ENCODE measurements around the gene SIM1.

The SIM1 gene

DNA sequence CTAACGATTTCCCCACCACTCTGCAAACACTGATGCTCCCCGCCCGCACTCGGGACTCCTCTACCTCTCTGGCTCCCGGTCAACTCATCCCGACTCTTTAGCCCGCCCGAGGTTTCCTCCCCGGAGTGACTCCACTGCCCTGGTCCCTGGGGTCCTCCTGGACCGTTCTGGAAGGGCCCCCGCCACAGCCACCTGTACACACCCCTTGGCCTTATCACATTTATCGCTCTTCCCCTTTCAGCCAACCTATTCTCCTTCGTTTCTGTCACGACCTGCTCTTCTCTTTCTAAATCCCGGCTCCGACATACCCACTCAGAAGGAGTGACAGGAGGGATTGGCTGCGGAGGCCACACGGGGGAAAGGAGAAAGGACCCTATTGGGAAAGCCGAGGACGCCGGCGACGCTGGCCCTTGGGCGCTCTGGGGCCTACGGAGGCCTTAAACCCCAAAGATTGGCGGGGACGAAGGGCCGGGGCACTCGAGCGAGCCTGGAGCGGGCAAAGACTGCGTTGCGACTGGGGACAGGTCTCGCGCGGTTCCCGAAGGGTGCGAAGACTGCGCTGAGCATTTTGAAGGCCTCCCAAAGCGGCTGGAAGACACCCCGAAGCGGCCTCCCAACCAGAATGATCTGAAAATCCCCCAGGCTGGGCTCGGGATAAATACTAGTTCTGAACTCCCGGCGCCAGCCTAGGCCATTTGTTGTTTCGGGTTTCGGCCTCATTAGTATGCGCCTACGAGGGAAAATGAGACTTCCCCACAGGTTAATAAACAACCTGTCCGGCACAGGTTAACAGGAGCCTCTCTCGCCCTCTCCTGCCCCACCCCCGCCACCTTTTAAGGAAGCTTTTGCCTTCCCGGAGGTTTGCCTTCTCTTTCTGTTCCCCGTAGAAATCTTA is 9.2 kb downstream of the SIM1 start:
- H3K79me2 ChIP-seq (ENCODE audit: low read length) = no peaks in the 10 kb centered on the region
- no peak overlapping the region for H2AFZ ChIP-seq (ENCODE audit: low read depth, low read length)
- TF ChIP-seq, protein P1, sequence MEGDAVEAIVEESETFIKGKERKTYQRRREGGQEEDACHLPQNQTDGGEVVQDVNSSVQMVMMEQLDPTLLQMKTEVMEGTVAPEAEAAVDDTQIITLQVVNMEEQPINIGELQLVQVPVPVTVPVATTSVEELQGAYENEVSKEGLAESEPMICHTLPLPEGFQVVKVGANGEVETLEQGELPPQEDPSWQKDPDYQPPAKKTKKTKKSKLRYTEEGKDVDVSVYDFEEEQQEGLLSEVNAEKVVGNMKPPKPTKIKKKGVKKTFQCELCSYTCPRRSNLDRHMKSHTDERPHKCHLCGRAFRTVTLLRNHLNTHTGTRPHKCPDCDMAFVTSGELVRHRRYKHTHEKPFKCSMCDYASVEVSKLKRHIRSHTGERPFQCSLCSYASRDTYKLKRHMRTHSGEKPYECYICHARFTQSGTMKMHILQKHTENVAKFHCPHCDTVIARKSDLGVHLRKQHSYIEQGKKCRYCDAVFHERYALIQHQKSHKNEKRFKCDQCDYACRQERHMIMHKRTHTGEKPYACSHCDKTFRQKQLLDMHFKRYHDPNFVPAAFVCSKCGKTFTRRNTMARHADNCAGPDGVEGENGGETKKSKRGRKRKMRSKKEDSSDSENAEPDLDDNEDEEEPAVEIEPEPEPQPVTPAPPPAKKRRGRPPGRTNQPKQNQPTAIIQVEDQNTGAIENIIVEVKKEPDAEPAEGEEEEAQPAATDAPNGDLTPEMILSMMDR (IDR thresholded peaks at IDR 0.05; ENCODE audit: low read depth, low read length) = no peak
- TF ChIP-seq EZH2phosphoT487 (IDR thresholded peaks at IDR 0.05; ENCODE audit: low read depth) = no peak
- no peaks in the 10 kb centered on the region for H4K20me1 ChIP-seq (ENCODE audit: insufficient read depth, low read length)
- no peak overlapping the region for H3K9ac ChIP-seq (ENCODE audit: low read length)
- H3K36me3 ChIP-seq (replicated peaks; ENCODE audit: low read depth, low read length) = no peaks in the 10 kb centered on the region
- H3K27ac ChIP-seq (ENCODE audit: low read length) = no peak overlapping the region
- H3K4me1 ChIP-seq (ENCODE audit: low read length) = no peaks in the 10 kb centered on the region
- no peak overlapping the region for H3K4me3 ChIP-seq (ENCODE audit: low read length)
- no peaks in the 10 kb centered on the region for H3K9me3 ChIP-seq (ENCODE audit: insufficient read depth, low read length)
- no peak overlapping the region for H3K4me2 ChIP-seq (ENCODE audit: low read length)
- H3K27me3 ChIP-seq (ENCODE audit: low read depth, low read length) = no peaks in the 10 kb centered on the region

DNA sequence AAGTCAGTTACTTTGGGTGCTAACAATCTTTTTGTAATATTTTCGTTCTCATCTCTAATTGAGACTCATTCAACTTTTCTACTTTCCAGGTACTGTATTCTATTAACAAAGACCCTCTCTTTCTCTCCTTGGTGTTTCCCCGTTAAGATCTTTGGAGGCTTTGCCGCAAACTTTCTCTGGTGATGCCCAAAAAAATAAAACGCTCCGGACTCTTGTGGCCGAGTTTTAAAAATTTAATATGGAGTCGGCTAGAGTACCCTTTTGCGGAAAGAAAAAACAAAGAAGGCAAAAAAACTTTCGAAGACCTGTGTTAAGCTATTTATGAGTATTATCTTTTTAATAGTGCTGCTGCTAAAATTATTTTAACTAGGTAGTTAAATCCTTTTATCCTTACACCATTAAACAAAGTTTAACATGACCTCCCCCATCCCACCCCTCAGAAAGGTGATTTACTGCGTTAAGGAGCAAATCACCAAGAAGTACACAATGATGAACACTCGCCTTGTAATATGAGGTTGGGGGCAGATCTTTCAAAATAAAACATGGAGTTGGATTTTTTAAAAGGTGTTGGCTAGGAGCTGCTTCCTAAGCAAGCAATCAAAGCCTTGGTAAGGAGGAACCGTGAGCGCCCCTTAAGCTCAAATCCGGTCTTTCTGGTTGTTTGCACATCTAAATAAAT is 10.0 kb downstream of the SIM1 start:
- no peak overlapping the region for H3K4me3 ChIP-seq (ENCODE audit: low read length)
- no peaks in the 10 kb centered on the region for H3K79me2 ChIP-seq (ENCODE audit: low read length)
- TF ChIP-seq, protein P1 (IDR thresholded peaks at IDR 0.05; ENCODE audit: low read depth, low read length) = no peak
- no peak for TF ChIP-seq EZH2phosphoT487 (IDR thresholded peaks at IDR 0.05; ENCODE audit: low read depth)
- no peak overlapping the region for H3K4me2 ChIP-seq (ENCODE audit: low read length)
- no peak overlapping the region for H2AFZ ChIP-seq (ENCODE audit: low read depth, low read length)
- H3K4me1 ChIP-seq (ENCODE audit: low read length) = no peaks in the 10 kb centered on the region
- H3K9ac ChIP-seq (ENCODE audit: low read length) = no peak overlapping the region
- H3K9me3 ChIP-seq (ENCODE audit: insufficient read depth, low read length) = no peaks in the 10 kb centered on the region
- no peak overlapping the region for H3K27ac ChIP-seq (ENCODE audit: low read length)
- H3K36me3 ChIP-seq (replicated peaks; ENCODE audit: low read depth, low read length) = no peaks in the 10 kb centered on the region
- H4K20me1 ChIP-seq (ENCODE audit: insufficient read depth, low read length) = no peaks in the 10 kb centered on the region
- H3K27me3 ChIP-seq (ENCODE audit: low read depth, low read length) = no peaks in the 10 kb centered on the region

DNA sequence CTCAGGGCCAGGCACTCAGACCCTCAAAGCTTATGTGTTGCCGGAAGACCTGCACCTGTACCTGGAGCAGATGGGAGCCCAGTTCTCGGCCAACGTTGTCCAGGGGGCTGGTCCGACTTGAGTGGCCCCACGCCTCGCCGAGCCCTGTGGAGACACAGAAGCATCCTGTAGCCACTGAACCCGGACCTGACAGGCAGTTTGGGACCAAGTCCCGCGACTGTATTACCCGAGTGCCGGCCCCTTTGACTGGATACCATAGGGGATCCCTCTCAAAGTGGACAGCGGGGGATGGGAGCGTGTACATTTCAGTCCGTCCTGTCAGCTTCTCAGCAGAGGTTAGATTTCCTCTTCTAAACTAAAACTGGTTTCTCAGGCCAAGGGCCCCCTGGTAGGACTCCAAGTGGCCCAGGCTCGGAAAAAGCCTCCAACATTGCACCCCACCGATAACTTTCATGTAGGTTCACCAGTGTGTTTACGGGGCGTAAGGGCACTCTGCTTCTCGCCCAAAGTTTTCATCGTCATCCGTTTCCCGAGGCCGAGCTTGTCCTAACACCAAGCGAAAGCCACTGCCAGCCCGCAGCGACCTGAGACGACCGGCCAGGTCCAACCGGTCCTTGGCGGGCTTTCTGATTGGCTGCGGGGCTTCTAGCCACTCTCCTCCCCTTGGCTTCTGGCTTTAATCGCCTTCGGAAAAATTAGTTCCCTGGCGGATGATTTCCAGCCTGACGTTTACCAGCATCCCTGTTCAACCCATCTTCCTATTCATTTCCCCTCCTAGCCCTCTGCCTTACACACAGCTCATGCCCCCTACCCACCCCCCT is 10.8 kb downstream of the SIM1 start:
- Histone ChIP-seq H3K9ac (ENCODE audit: low read length) (no peak overlapping the region), H3K4me3 (ENCODE audit: low read length) (no peak overlapping the region), H3K9me3 (ENCODE audit: insufficient read depth, low read length) (no peaks in the 10 kb centered on the region), H3K27me3 (ENCODE audit: low read depth, low read length) (no peaks in the 10 kb centered on the region), H3K4me1 (ENCODE audit: low read length) (no peaks in the 10 kb centered on the region), H3K4me2 (ENCODE audit: low read length) (no peak overlapping the region), H2AFZ (ENCODE audit: low read depth, low read length) (no peak overlapping the region), H4K20me1 (ENCODE audit: insufficient read depth, low read length) (no peaks in the 10 kb centered on the region), H3K79me2 (ENCODE audit: low read length) (no peaks in the 10 kb centered on the region), H3K36me3 (replicated peaks; ENCODE audit: low read depth, low read length) (no peaks in the 10 kb centered on the region), H3K27ac (ENCODE audit: low read length) (no peak overlapping the region)
- no peak for TF ChIP-seq EZH2phosphoT487 (IDR thresholded peaks at IDR 0.05; ENCODE audit: low read depth)
- TF ChIP-seq, protein P1 (IDR thresholded peaks at IDR 0.05; ENCODE audit: low read depth, low read length) = no peak

Measured in OCI-LY3 (cell line).